Type B pancreatic cell (in vitro differentiated cells): ENCODE data around the gene TCF4. TPM values are rescaled to one million over a fixed set of nuclear protein-coding genes. Genes with fewer than 3 reads are reported as not detected.

Source experiments
- DNase-seq: peaks from one replicate; pipeline ENCODE4 v3.0.0; 2021; ENCODE audit warnings: mixed read lengths; ENCODE audit not compliant: unreplicated experiment; ENCODE audit errors: extremely low spot score
- H3K27ac Mint-ChIP-seq: 2 replicates; pipeline ENCODE4 v1.8.0; 2021; ENCODE audit warnings: mild to moderate bottlenecking, mixed read lengths
- H3K27me3 Mint-ChIP-seq: 2 replicates; pipeline ENCODE4 v1.8.0; 2021; ENCODE audit warnings: mixed read lengths
- H3K36me3 Mint-ChIP-seq: 2 replicates; pipeline ENCODE4 v1.8.0; 2021; ENCODE audit warnings: mixed read lengths
- H3K4me1 Mint-ChIP-seq: one replicate; pipeline ENCODE4 v1.8.0; 2021; ENCODE audit warnings: mixed read lengths; ENCODE audit not compliant: unreplicated experiment
- H3K4me3 Mint-ChIP-seq: 2 replicates; pipeline ENCODE4 v1.8.0; 2021; ENCODE audit warnings: mild to moderate bottlenecking, mixed read lengths
- H3K9me3 Mint-ChIP-seq: 2 replicates; pipeline ENCODE4 v1.8.0; 2021; ENCODE audit warnings: mixed read lengths
- total RNA-seq: library from RNA; stranded (reverse); gene quantifications from 2 replicates; pipeline ENCODE4 v1.2.1, GENCODE V29; 2021; ENCODE audit warnings: low replicate concordance
- TF ChIP-seq, protein P1 (sequence below): fragments of 200-600 bp; sonication (generic); conservative IDR thresholded peaks from 2 replicates; pipeline ENCODE4 v1.5.0; 2021; ENCODE audit warnings: antibody characterized with exemption, mild to moderate bottlenecking

The TCF4 gene
- total RNA-seq, 1 donor from 2014 or later = 189 TPM

GRCh38 chr18:55486936-55487335 is 101.1 kb downstream of the TCF4 start:
- no peaks in the 10 kb centered on the region for H3K27me3 Mint-ChIP-seq
- peaks cover 14% of the 10 kb centered on the region for H3K36me3 Mint-ChIP-seq
- H3K4me1 Mint-ChIP-seq = peaks cover 21% of the 10 kb centered on the region
- TF ChIP-seq, protein P1, sequence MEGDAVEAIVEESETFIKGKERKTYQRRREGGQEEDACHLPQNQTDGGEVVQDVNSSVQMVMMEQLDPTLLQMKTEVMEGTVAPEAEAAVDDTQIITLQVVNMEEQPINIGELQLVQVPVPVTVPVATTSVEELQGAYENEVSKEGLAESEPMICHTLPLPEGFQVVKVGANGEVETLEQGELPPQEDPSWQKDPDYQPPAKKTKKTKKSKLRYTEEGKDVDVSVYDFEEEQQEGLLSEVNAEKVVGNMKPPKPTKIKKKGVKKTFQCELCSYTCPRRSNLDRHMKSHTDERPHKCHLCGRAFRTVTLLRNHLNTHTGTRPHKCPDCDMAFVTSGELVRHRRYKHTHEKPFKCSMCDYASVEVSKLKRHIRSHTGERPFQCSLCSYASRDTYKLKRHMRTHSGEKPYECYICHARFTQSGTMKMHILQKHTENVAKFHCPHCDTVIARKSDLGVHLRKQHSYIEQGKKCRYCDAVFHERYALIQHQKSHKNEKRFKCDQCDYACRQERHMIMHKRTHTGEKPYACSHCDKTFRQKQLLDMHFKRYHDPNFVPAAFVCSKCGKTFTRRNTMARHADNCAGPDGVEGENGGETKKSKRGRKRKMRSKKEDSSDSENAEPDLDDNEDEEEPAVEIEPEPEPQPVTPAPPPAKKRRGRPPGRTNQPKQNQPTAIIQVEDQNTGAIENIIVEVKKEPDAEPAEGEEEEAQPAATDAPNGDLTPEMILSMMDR = no peak
- no peak overlapping the region for H3K4me3 Mint-ChIP-seq
- H3K27ac Mint-ChIP-seq = no peak overlapping the region
- H3K9me3 Mint-ChIP-seq = peaks cover 10% of the 10 kb centered on the region
- DNase-seq = no peak

DNA sequence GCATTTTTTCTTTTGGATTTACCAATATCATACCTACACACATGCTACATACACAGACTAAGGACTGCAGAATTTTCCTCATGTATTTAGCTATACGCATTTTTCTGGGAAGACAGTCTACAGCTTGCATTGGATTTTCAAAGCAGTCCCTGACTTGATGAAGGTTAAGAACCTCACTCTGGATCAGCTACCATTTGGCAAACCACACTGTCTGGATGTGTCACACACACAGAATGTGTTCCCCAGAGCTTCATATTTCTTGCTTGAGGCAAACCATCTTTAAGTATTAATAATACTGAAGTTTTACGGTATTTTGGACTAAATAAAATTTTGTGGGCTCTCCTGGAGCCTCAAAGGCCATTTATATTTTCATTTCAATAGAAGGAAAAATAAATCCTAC is 102.3 kb downstream of the TCF4 start:
- Mint-ChIP-seq H3K9me3 (peaks cover 14% of the 10 kb centered on the region), H3K4me1 (peaks cover 16% of the 10 kb centered on the region), H3K27me3 (no peaks in the 10 kb centered on the region), H3K4me3 (no peak overlapping the region), H3K27ac (no peak overlapping the region), H3K36me3 (peaks cover 23% of the 10 kb centered on the region)
- DNase-seq = no peak
- TF ChIP-seq, protein P1 = no peak

DNA sequence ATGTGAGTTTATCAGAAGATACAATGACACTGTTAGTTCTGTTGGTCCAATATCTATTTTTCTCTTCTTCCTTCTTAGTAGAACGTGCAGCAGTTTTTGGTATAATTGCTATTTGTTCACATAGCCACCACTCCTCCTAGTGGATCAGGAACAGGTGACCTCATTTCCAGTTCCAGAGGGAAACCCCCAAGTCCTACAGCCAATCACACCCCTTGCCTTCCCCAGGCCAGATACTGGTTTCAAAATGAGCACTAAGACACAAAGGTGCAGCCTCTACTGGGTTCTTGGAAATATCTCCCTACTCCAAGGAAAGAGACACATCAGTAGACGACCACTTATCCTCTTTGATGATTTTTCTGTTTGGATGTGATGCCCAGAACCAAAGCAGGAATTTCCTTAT is 103.2 kb downstream of the TCF4 start:
- TF ChIP-seq, protein P1 = no peak
- H3K36me3 Mint-ChIP-seq = peaks cover 23% of the 10 kb centered on the region
- DNase-seq = no peak
- peaks cover 13% of the 10 kb centered on the region for H3K4me1 Mint-ChIP-seq
- H3K27me3 Mint-ChIP-seq = no peaks in the 10 kb centered on the region
- no peak overlapping the region for H3K4me3 Mint-ChIP-seq
- H3K27ac Mint-ChIP-seq = no peak overlapping the region
- H3K9me3 Mint-ChIP-seq = peaks cover 14% of the 10 kb centered on the region

DNA sequence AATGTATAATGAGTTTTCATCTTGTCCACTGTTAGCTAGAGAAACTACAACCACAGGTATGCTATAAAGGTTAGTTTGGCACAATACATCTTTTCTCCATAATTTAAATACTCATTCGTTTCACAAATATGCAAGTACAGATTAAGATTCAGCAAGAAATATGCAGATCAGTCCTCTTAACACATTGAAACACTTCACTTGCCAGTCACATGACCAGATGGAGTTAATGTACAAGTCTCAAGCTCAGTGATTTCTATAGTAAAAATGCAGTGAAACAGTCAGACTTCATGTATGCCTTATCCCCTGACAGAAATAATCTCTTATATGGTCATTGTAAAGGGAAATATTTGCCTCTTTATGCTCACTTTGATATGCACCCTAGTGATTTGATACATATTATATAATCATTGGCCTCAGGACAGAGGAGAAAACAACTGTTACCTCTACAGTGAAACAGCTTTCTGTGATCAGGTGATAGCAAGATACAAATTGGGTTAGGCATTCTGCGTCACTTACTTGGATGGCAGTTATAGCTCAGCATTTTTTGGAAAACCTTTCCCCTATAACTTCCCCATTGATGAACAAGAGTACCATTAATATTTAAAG is 104.6 kb downstream of the TCF4 start:
- Mint-ChIP-seq H3K27me3 (no peaks in the 10 kb centered on the region), H3K27ac (no peak overlapping the region), H3K4me3 (no peak overlapping the region), H3K4me1 (peaks cover 11% of the 10 kb centered on the region), H3K36me3 (peaks cover 23% of the 10 kb centered on the region), H3K9me3 (peaks cover 14% of the 10 kb centered on the region)
- TF ChIP-seq, protein P1 = no peak
- no peak for DNase-seq

DNA sequence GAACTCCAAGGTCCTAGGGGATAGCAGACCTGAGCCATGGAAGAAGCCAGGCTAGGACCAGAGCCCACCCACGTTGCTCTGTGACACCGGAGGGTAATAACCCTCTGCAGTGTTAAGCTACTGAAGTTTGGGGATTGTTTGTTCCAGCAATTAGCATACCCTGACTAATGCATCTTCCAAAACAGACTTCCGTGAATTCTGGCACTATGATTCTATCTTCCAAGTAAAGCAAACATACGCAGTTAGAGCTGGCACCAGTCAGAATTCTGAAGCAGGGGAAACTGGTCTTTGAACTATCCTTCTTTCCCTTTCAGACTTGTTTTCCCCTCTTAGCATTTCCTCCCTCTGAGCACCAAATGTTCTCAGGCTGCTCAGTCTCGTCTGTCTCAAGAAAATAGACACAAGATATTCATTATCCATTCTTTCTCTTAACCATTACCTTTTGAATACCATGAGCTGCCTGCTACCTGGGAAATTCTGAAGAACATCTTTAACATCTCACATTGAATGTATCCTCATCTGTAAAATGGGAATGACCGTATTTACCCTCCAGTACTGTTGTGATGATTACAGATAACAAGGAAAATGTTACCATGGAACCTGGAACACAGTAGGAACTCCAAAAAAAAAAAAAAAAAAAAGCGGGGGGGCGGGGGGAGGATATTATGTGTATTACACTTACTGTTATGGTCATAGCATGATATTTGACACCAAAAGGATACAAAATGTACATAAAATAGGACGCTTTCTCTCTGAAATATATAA is 108.2 kb downstream of the TCF4 start:
- no peaks in the 10 kb centered on the region for H3K27me3 Mint-ChIP-seq
- H3K4me1 Mint-ChIP-seq = peaks cover 23% of the 10 kb centered on the region
- H3K9me3 Mint-ChIP-seq = peaks cover 10% of the 10 kb centered on the region
- H3K27ac Mint-ChIP-seq = no peak overlapping the region
- H3K36me3 Mint-ChIP-seq = peaks cover 19% of the 10 kb centered on the region
- no peak overlapping the region for H3K4me3 Mint-ChIP-seq
- TF ChIP-seq, protein P1 = no peak
- DNase-seq = no peak
